HepG2 (cell line): ENCODE results near the gene FMO2.

Experiments
- EZH2 ChIP-seq: conservative IDR thresholded peaks from 2 replicates; pipeline ENCODE4 v1.6.1; 2012; ENCODE audit warnings: mild to moderate bottlenecking, low read depth, low read length, moderate library complexity
- PAX8 ChIP-seq: sonication (generic); formaldehyde crosslinking; IDR thresholded peaks from 2 replicates; pipeline ENCODE4 v1.8.0; 2022; ENCODE audit warnings: mild to moderate bottlenecking, missing genetic modification reagents, borderline replicate concordance
- POLR2A ChIP-seq, 2 experiments: IDR thresholded peaks; 2 replicates each; pipeline ENCODE4 v1.6.1; 2011; ENCODE audit warnings: low read depth in 2 of 2, low read length in 2 of 2, mild to moderate bottlenecking in 1 of 2, moderate library complexity in 1 of 2; ENCODE audit not compliant: insufficient read depth in 1 of 2
- ZNF883 ChIP-seq: sonication (generic); formaldehyde crosslinking; IDR thresholded peaks from 2 replicates; pipeline ENCODE4 v1.5.1; 2020; ENCODE audit warnings: mild to moderate bottlenecking, missing genetic modification reagents; ENCODE audit errors: not compliant biosample characterization

- TF ChIP-seq EZH2 (no peak), PAX8 (CRISPR knock-in tag) (no peak), ZNF883 (CRISPR knock-in tag) (no peak), POLR2A (IDR thresholded peaks at IDR 0.05; ENCODE audit: insufficient read depth in 1 of 2, low read depth in 2 of 2, low read length in 2 of 2) (no peak)
These were observed 13.0 kb downstream of the FMO2 start for GRCh38 chr1:171198081-171198480.
